ENCODE results near the gene PIK3CB.
"Not testable (repeated sequence)": the region's sequence is repeated elsewhere in the genome, so short reads cannot be mapped to it uniquely, and the experiment has no call there.

PIK3CB gene

GRCh38 chr3:138802223-138802622, 32.5 kb downstream of the PIK3CB start:
- DNase-seq: not testable (repeated sequence)

DNA sequence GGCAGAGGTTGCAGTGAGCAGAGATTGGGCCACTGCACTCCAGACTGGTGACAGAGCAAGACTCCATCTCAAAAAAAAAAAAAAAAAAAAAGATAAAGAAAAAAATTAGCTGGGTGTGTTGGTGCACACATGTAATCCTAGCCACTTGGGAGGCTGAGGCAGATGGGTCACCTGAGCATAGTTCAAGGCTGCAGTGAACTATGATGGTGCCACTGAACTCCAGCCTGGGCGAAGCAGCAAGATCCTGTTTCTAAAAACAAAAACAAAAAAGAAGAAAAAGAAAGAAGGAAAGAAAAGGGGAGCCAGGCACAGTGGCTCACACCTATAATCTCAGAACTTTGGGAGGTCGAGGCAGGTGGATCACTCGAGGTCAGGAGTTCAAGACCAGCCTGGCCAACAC, 32.9 kb downstream of the PIK3CB start:
- DNase-seq: no peak

DNA sequence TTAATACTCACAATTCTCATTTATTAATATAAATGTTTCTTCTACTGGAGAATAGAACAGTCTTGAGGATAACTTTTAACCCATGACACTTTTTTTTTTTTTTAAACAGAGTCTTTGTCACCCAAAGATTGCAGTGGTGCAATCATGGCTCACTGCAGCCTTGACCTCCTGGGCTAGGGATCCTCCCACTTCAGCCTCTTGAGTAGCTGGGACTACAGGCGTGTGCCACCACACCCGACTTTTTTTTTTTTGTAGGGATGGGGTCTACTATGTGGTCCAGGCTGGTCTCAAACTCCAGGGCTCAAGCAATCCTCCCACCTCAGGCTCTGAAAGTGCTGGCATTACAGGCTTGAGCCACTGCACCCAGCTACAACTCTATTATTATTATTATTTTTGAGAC, 34.5 kb downstream of the PIK3CB start:
- no peak for DNase-seq

GRCh38 chr3:138799822-138800221, 34.9 kb downstream of the PIK3CB start:
- DNase-seq: no peak

DNA sequence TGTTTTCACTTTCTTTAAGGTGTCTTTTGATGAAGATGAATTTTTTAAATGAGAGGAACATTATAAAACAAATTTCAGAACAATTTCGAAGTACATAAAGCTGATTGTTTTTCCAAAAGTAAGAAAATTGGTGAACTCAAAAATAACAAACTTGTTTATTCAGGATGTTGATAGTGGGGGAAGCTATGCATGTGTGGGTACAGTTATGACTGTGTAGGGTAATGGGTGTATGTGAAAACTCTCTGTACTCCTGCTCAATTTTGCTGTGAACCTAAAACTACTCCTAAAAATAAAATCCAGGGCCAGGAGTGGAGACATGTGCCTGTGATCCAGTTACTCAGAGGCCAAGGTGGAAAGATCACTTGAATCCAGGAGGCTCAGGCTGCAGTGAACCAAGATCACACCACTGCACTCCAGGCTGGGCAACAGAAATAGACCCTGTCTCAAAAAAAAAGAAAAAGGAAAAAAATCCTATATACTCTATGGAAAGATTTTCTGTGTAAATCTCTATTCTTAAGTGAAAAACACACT, 37.2 kb downstream of the PIK3CB start:
- no peak for DNase-seq

- DNase-seq: no peak
Observed at GRCh38 chr3:138796761-138797160, 38.0 kb downstream of the PIK3CB start.

GRCh38 chr3:138786788-138787271, 47.9 kb downstream of the PIK3CB start:
- DNase-seq: no peak

DNA sequence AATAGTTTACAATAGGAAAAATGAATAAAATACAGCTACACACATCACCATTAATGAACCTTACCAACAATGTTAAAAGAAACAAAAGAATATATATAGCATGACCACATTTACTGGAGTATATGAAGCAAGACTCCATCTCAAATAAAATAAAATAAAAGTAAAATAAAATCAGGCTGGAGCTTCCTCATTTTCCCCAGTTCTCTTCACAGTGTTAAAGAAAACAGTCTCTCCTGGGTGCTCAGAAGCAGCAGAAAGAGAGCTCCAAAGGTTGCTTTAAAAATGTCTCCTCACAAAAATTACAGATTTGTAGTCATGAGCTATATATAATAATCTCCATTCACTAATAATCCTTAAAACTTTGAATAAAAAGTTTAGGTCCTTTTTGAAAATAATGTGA, 48.8 kb downstream of the PIK3CB start:
- DNase-seq: no peak

DNA sequence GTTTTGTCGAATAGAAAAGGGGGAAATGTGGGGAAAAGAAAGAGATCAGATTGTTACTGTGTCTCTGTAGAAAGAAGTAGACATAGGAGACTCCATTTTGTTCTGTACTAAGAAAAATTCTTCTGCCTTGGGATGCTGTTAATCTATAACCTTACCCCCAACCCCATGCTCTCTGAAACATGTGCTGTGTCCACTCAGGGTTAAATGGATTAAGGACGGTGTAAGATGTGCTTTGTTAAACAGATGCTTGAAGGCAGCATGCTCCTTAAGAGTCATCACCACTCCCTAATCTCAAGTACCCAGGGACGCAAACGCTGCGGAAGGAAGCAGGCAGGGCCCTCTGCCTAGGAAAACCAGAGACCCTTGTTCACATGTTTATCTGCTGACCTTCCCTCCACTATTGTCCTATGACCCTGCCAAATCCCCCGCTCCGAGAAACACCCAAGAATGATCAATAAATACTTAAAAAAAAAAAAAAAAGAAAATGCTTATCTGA, 49.3 kb downstream of the PIK3CB start:
- DNase-seq: not testable (repeated sequence)

GRCh38 chr3:138782755-138783154, 52.0 kb downstream of the PIK3CB start:
- no peak for DNase-seq

GRCh38 chr3:138781012-138781470, 53.7 kb downstream of the PIK3CB start:
- DNase-seq: peak; percentile 27 to 37

- no peak for DNase-seq
Observed at GRCh38 chr3:138778643-138779042, 56.1 kb downstream of the PIK3CB start.

- no peak for DNase-seq
Observed at GRCh38 chr3:138776961-138777360, 57.8 kb downstream of the PIK3CB start.

GRCh38 chr3:138775254-138775595, 59.5 kb downstream of the PIK3CB start:
- no peak for DNase-seq

DNA sequence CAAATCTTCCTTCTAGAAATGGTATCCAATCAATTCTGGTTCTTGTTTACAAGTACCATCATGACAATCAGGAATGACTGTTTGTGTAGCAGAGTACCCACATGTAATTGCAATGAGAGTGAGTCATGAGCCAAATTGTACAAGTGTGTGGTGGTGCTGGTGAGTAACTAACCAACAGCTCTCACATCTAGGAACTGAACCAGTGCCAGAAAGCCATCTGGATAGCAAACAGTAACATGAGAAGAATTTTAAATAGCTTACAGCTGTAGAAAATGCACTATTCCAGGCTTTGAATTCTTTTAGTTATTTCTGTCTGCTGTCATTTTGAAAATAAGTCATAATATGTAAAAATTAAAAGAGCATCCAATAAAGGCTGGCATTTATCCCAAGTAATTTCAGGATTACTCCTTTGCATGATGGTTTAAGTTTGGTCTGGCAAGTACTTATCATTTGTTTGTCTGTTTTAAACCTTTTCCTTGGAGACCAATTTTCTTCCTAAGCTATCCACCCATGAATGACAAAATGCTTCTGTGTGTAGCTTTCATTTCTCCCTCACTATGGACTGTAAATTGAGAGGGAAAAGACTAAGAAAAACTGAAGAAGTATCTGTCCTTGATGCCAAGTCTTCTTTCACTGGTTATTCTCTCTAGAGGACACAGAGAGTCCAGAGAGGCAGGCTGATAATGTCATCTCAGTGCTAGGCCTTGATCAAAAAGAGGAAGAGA, 60.0 kb downstream of the PIK3CB start:
- no peak for DNase-seq

GRCh38 chr3:138771585-138771984, 63.1 kb downstream of the PIK3CB start:
- no peak for DNase-seq

GRCh38 chr3:138769616-138770015, 65.1 kb downstream of the PIK3CB start:
- DNase-seq: no peak

GRCh38 chr3:138768946-138769345, 65.8 kb downstream of the PIK3CB start:
- no peak for DNase-seq

DNA sequence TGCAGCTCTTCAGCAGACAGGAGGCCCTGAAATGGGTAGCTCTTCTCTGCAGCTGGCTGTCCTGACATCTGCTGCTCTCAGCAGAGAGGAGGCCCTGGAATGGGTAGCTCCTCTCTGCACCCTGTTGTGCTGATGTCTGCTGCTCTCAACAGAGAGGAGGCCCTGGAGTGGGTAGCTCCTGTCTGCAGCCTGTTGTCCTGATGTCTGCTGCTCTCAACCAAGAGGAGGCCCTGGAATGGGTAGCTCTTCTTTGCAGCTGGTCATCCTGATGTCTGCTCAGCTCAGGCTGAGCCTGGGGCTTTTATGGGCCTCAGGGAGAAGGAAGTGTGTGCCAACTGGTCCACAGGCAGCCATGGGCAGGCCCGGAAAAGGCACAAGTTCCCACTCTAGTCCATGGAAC, 66.6 kb downstream of the PIK3CB start:
- DNase-seq: no peak

DNA sequence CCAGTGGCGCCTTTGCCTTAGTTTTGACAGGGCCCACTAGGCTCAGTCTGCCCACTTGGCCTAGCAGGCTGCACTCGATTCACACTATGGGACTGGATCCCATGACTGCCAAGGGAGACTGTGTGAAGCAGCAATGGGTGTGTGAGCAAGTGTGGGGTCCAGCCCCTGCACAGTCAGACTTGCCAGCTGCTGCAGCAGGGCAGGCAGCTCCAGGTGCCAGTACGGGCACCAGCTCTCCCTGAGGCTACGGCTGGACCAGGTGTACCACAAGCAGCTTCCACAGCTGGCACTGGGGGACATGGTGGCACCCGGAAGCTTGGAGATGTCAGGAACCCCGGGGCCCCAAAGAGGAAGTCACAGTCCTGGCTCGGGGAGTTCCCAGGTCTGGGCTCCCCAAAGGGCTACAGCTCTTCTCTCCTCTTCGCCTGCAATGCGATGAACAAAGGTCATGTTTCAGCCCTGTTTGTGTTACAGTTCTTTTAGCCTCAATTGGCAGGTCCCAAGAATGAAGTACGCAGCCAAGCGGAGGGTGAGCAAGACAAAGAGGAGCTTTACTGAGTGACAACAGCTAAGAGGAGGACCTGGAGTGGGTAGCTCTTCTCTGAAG, 67.1 kb downstream of the PIK3CB start:
- DNase-seq: no peak

DNA sequence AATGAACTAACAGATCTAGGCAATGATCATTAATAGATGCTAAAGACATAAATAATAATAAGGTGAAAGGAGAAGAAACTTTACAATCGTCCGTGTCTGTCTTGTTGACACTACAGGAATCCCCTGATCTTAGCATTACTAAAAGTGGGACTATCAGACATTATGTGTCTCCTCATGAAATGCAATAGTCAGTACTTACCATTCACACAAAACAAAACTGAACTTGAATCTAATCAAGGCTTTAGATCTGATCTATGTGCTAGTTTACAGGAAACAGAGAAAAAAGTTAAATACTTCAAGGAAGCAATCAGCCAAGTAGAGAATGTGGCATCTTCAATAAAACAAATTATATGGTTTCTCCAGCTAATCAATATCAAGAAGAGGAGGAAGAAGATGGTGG, 73.7 kb downstream of the PIK3CB start:
- DNase-seq: no peak

DNA sequence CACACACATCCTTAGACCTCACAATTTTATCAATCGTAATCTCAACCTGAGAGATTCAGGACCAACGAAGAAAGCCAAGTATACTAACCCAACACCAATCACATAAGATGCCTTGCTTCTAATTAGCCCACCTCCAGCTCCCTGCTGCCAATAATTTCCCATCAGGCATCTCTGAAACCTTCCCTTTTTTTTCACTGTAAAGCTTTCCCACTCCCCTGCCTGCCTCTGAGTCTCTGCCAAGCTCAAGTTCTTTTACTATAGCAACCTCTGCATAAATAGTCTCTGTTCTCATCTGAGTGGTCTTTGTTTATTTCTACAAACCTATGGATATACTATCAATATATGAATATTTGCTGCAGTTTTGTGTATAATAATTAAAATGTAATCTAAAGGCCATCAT, 86.5 kb downstream of the PIK3CB start:
- no peak for DNase-seq

DNA sequence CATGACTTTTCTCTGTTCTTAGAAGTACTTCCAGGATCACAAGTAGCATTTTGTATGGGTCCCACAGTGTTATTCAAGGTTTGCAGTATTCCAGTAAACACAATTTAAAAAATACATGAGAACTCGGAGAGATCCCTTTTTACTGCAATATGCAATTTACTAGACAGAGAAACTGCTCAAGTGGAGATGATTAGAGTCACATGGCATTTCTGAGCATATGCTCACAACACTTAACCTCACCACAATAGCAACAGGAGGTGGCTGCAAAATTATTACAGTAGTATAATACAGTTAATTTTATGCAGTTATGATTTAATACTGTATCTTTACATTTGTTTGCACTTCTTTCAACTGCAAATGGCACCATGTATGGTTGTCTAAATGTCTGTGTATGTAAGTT, 87.5 kb downstream of the PIK3CB start:
- DNase-seq: no peak

DNA sequence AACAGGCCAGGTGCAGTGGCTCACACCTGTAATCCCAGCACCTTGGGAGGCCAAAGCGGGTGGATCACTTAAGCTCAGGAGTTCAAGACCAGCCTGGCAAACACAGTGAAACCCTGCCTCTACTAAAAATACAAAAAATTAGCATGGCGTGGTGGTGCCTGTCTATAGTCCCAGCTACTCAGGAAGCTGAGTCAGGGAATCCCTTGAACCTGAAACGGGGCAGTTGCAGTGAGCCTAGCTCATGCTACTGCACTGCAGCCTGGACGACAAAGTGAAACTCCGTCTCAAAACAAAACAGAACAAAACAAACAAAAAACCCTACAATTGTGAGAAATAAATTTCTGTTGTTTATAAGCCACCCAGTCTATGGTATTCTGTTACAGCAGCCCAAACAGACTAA, 94.7 kb downstream of the PIK3CB start:
- no peak for DNase-seq

Data from activated T-cell treated with anti-CD3 and anti-CD28 coated beads, Interleukin-2, amount 50 U/mL, for 48 hours (primary cell).